OCI-LY7 (cell line): Measurements from ENCODE around the gene PFDN4. TPM values are rescaled to one million over a fixed set of nuclear protein-coding genes. Genes with fewer than 3 reads are reported as not detected.

Experiments used
- BruUV-seq: library from RNA; stranded (reverse); fragments of 400-500 nt; replicated peaks from 2 replicates; lab custom pipeline; 2021; lab: Mats Ljungman, UMichigan
- CTCF ChIA-PET: fragments of 300-600 bp; sonication (Branson Sonifier 250); formaldehyde crosslinking; loops from one replicate; lab custom pipeline; 2022; ENCODE audit warnings: antibody characterized with exemption; ENCODE audit not compliant: unreplicated experiment; lab: Charles Lee
- POLR2A ChIA-PET: fragments of 300-600 bp; sonication (Branson Sonifier 250); formaldehyde crosslinking; loops from one replicate; lab custom pipeline; 2022; ENCODE audit warnings: antibody characterized with exemption; lab: Charles Lee
- DNase-seq: peaks from one replicate; pipeline ENCODE4 v3.0.0-alpha.2; 2015; ENCODE audit warnings: low spot score
- H2AFZ ChIP-seq: fragments of 200-600 bp; sonication (generic), shearing (Covaris generic); 2 replicates; pipeline ENCODE4 v1.6.1; 2014; ENCODE audit warnings: mild to moderate bottlenecking, antibody characterized with exemption, low read length, moderate library complexity
- H3K27ac ChIP-seq: fragments of 200-600 bp; sonication (generic); 2 replicates; pipeline ENCODE4 v1.5.1; 2014; ENCODE audit warnings: mixed run types, low read depth, mild to moderate bottlenecking, moderate library complexity, low read length, inconsistent platforms; ENCODE audit not compliant: poor library complexity, severe bottlenecking
- H3K36me3 ChIP-seq: fragments of 200-600 bp; sonication (generic); 2 replicates; pipeline ENCODE4 v1.6.1; 2014; ENCODE audit warnings: mild to moderate bottlenecking, antibody characterized with exemption, low read length, moderate library complexity, mixed read lengths; ENCODE audit not compliant: insufficient read depth
- H3K4me1 ChIP-seq: fragments of 200-600 bp; sonication (generic); 2 replicates; pipeline ENCODE4 v1.5.1; 2014; ENCODE audit warnings: mild to moderate bottlenecking, low read length; ENCODE audit not compliant: insufficient read depth, poor library complexity, severe bottlenecking
- H3K4me2 ChIP-seq: fragments of 200-600 bp; sonication (generic); 2 replicates; pipeline ENCODE4 v1.6.1; 2014; ENCODE audit warnings: mild to moderate bottlenecking, low read length
- H3K4me3 ChIP-seq: fragments of 200-600 bp; sonication (generic); 2 replicates; pipeline ENCODE4 v1.5.1; 2014; ENCODE audit warnings: mild to moderate bottlenecking, low read depth, low read length; ENCODE audit not compliant: poor library complexity, severe bottlenecking
- H3K79me2 ChIP-seq: fragments of 200-600 bp; sonication (generic); 2 replicates; pipeline ENCODE4 v1.6.1; 2016; ENCODE audit warnings: low read depth, mild to moderate bottlenecking, low read length, moderate library complexity, mixed read lengths; ENCODE audit not compliant: insufficient read depth
- H3K9me2 ChIP-seq: fragments of 200-600 bp; sonication (generic); 2 replicates; pipeline ENCODE4 v1.6.1; 2016; ENCODE audit warnings: mild to moderate bottlenecking, low read length, mixed read lengths; ENCODE audit not compliant: insufficient read depth
- H3K9me3 ChIP-seq: fragments of 200-600 bp; sonication (generic); 2 replicates; pipeline ENCODE4 v1.6.1; 2014; ENCODE audit warnings: mild to moderate bottlenecking, mixed run types, low read length, mixed read lengths
- H4K20me1 ChIP-seq: fragments of 200-600 bp; sonication (generic); 2 replicates; pipeline ENCODE4 v1.6.1; 2014; ENCODE audit warnings: mild to moderate bottlenecking, antibody characterized with exemption, low read length, moderate library complexity, mixed read lengths; ENCODE audit not compliant: insufficient read depth
- CTCF ChIP-seq: fragments of 200-600 bp; sonication (generic); conservative IDR thresholded peaks from 2 replicates; pipeline ENCODE4 v1.5.1; 2014; ENCODE audit warnings: mild to moderate bottlenecking, antibody characterized with exemption, low read length, moderate library complexity, mixed read lengths
- EZH2phosphoT487 ChIP-seq: fragments of 200-600 bp; sonication (generic); IDR thresholded peaks from 2 replicates; pipeline ENCODE4 v1.6.1; 2018; ENCODE audit warnings: low read depth, borderline replicate concordance, mild to moderate bottlenecking, mixed run types, antibody characterized with exemption, low read length, moderate library complexity, mixed read lengths
- intact Hi-C: fragments of 100-400 bp; cut with micrococcal nuclease; formaldehyde crosslinking; loops from one replicate; pipeline ENCODE4 v1.10.0; 2022; ENCODE audit not compliant: unreplicated experiment
- total RNA-seq, 2 experiments: library from RNA; depleted of rRNA in 1 of 2; stranded (reverse); fragments of >200 nt in 1 of 2; shearing (Covaris generic) in 1 of 2; gene quantifications; 2 replicates each; pipeline ENCODE4 v1.2.3, GENCODE V29; 2014 to 2022

PFDN4 gene
- total RNA-seq, 2 experiments from 2014 or later, result 29.7 to 40.7 TPM

- no peaks in the 10 kb centered on the region for H3K79me2 ChIP-seq
- H3K9me3 ChIP-seq, result no peaks in the 10 kb centered on the region
- DNase-seq, result no peak
- ChIA-PET CTCF (interaction anchor here (0.6 kb wide), 1 partner anchor 10 kb away, joined by 4 read pairs; no protein-coding TSS in a partner anchor), POLR2A (interaction anchor here (0.6 to 1.2 kb wide), 4 partner anchors 39 to 795 kb away, joined by 3 read pairs; no protein-coding TSS in a partner anchor)
- H2AFZ ChIP-seq, result no peak overlapping the region
- intact Hi-C loops, result no loop called here
- H3K4me3 ChIP-seq, result no peak overlapping the region
- no peak overlapping the region for H3K27ac ChIP-seq
- no peak overlapping the region for H3K4me2 ChIP-seq
- no TSS peak for BruUV-seq
- H4K20me1 ChIP-seq, result no peaks in the 10 kb centered on the region
- no peaks in the 10 kb centered on the region for H3K9me2 ChIP-seq
- no peaks in the 10 kb centered on the region for H3K4me1 ChIP-seq
- no peaks in the 10 kb centered on the region for H3K36me3 ChIP-seq
- TF ChIP-seq CTCF, result no peak
- TF ChIP-seq EZH2phosphoT487, result no peak
Measured at GRCh38 chr20:54168961-54169862, 38.7 kb upstream of the PFDN4 start.

- Histone ChIP-seq H3K27ac (no peak overlapping the region), H3K36me3 (no peaks in the 10 kb centered on the region), H4K20me1 (no peaks in the 10 kb centered on the region), H3K4me1 (no peaks in the 10 kb centered on the region), H3K9me2 (no peaks in the 10 kb centered on the region), H3K9me3 (no peaks in the 10 kb centered on the region), H3K4me2 (no peak overlapping the region), H3K4me3 (no peak overlapping the region), H3K79me2 (no peaks in the 10 kb centered on the region), H2AFZ (no peak overlapping the region)
- no TSS peak for BruUV-seq
- intact Hi-C loops, result no loop called here
- ChIA-PET CTCF (interaction anchor here (0.6 kb wide), 1 partner anchor 10 kb away, joined by 4 read pairs; no protein-coding TSS in a partner anchor), POLR2A (interaction anchor here (0.6 to 1.2 kb wide), 4 partner anchors 39 to 796 kb away, joined by 3 read pairs; no protein-coding TSS in a partner anchor)
- TF ChIP-seq CTCF (no peak), EZH2phosphoT487 (no peak)
- no peak for DNase-seq
Measured at GRCh38 chr20:54170026-54170471, 37.8 kb upstream of the PFDN4 start.
